GM12872 (cell line): ENCODE results near the gene SLC29A3.

Experiments used
- CTCF ChIP-seq: IDR thresholded peaks from 3 replicates; pipeline ENCODE4 v1.5.1; 2011; ENCODE audit warnings: low read depth, mild to moderate bottlenecking, low read length, moderate library complexity; ENCODE audit not compliant: insufficient read depth

SLC29A3 gene

GRCh38 chr10:71314028-71314693 is 4.9 kb upstream of the SLC29A3 start:
- peak; percentile 86 for TF ChIP-seq CTCF

GRCh38 chr10:71314694-71315225 is 4.3 kb upstream of the SLC29A3 start:
- no peak for TF ChIP-seq CTCF

- no peak for TF ChIP-seq CTCF
These were observed 2.8 kb upstream of the SLC29A3 start for GRCh38 chr10:71316056-71316785.

GRCh38 chr10:71316786-71317160 is 2.3 kb upstream of the SLC29A3 start:
- no peak for TF ChIP-seq CTCF

GRCh38 chr10:71317739-71318138 is 1.3 kb upstream of the SLC29A3 start:
- 0 out of 3 replicates have a peak, but pooled peaks have one; percentile 1 for TF ChIP-seq CTCF

GRCh38 chr10:71319800-71320392 is 837 bp downstream of the SLC29A3 start:
- TF ChIP-seq CTCF, result no peak

- no peak for TF ChIP-seq CTCF
These were observed 1.5 kb downstream of the SLC29A3 start for GRCh38 chr10:71320592-71320991.
